Sigmoid colon (tissue), 4 donors: Measurements from ENCODE around the gene DIP2B.

ENCODE experiments used
- CTCF ChIP-seq, 4 experiments: fragments of 450-650 bp in 3 of 4; fragments of 200-600 bp in 1 of 4; IDR thresholded peaks; one replicate each; pipeline ENCODE4 v1.5.1; 2016 to 2019; ENCODE audit warnings: antibody characterized with exemption in 4 of 4, mild to moderate bottlenecking in 3 of 4, moderate library complexity in 2 of 4
- POLR2AphosphoS5 ChIP-seq, 4 donors: sonication (generic); formaldehyde crosslinking; IDR thresholded peaks; one replicate each; pipeline ENCODE4 v1.6.1; 2017; ENCODE audit warnings: antibody characterized with exemption in 4 of 4

- TF ChIP-seq CTCF (IDR thresholded peaks at IDR 0.05) (no peak), POLR2AphosphoS5 (IDR thresholded peaks at IDR 0.05) (no peak)
Observed at GRCh38 chr12:50508414-50508813, 3.6 kb downstream of the DIP2B start.
